NCI-H2029 (cell line): ENCODE results near the gene COL9A3.

Experiments
- DNase-seq: peaks from one replicate; lab custom pipeline; 2025; lab: John Stamatoyannopoulos, UW

Gene COL9A3

GRCh38 chr20:62856931-62857619 is 40.2 kb downstream of the COL9A3 start:
- DNase-seq: no peak

GRCh38 chr20:62858058-62858830 is 41.4 kb downstream of the COL9A3 start:
- DNase-seq: no peak

- DNase-seq: no peak
These were observed 42.9 kb downstream of the COL9A3 start for GRCh38 chr20:62859721-62860120.

GRCh38 chr20:62860391-62860923 is 43.6 kb downstream of the COL9A3 start:
- DNase-seq: no peak

GRCh38 chr20:62860924-62861691 is 44.3 kb downstream of the COL9A3 start:
- no peak for DNase-seq

GRCh38 chr20:62861726-62862336 is 45.0 kb downstream of the COL9A3 start, which contains the start of gene TCFL5:
TCFL5 (minus strand) TSS chr20:62861822; CDS start chr20:62861670, 152 bp downstream.
- DNase-seq: peak; percentile 74

- DNase-seq: no peak
These were observed 47.4 kb downstream of the COL9A3 start for GRCh38 chr20:62864207-62864606.

- DNase-seq: peak; percentile 33
These were observed 55.5 kb downstream of the COL9A3 start for GRCh38 chr20:62872184-62872847.

- DNase-seq: no peak
These were observed 56.0 kb downstream of the COL9A3 start for GRCh38 chr20:62872862-62873261.

- no peak for DNase-seq
These were observed 56.4 kb downstream of the COL9A3 start for GRCh38 chr20:62873280-62873679.

- DNase-seq: peak; percentile 28
These were observed 56.8 kb downstream of the COL9A3 start for GRCh38 chr20:62873681-62874031.

- no peak for DNase-seq
These were observed 58.1 kb downstream of the COL9A3 start for GRCh38 chr20:62874964-62875344.

GRCh38 chr20:62875419-62876361 is 58.8 kb downstream of the COL9A3 start:
- DNase-seq: peak; percentile 88

- DNase-seq: no peak
These were observed 59.7 kb downstream of the COL9A3 start for GRCh38 chr20:62876501-62876901.

- no peak for DNase-seq
These were observed 60.3 kb downstream of the COL9A3 start for GRCh38 chr20:62876902-62877816.

GRCh38 chr20:62878244-62879038 is 61.6 kb downstream of the COL9A3 start:
- no peak for DNase-seq

GRCh38 chr20:62879275-62880146 is 62.7 kb downstream of the COL9A3 start:
- no peak for DNase-seq
